K562 (cell line): ENCODE measurements around the gene MITD1. TPM values are rescaled to one million over a fixed set of nuclear protein-coding genes. Genes with fewer than 3 reads are reported as not detected.

Experiments
- ATF4 ChIP-seq: fragments of 450-650 bp; formaldehyde crosslinking; IDR thresholded peaks from 2 replicates; pipeline ENCODE4 v1.4.0; 2022; ENCODE audit warnings: mild to moderate bottlenecking, moderate library complexity
- CBFA2T2 ChIP-seq: fragments of 450-650 bp; conservative IDR thresholded peaks from 2 replicates; pipeline ENCODE4 v1.6.1; 2017; ENCODE audit warnings: mild to moderate bottlenecking
- CGGBP1 ChIP-seq: fragments of 250-450 bp; sonication (Bioruptor Pico); IDR thresholded peaks from 2 replicates; pipeline ENCODE4 v1.9.0; 2021; ENCODE audit warnings: mild to moderate bottlenecking
- CHCHD3 ChIP-seq: fragments of 250-450 bp; sonication (Bioruptor Pico); IDR thresholded peaks from 2 replicates; pipeline ENCODE4 v2.1.2; 2022; ENCODE audit warnings: mild to moderate bottlenecking
- EP400 ChIP-seq: fragments of 450-650 bp; IDR thresholded peaks from 2 replicates; pipeline ENCODE4 v1.6.1; 2017; ENCODE audit warnings: antibody characterized with exemption, mild to moderate bottlenecking, moderate library complexity
- ESRRB ChIP-seq: fragments of 250-450 bp; sonication (Bioruptor Pico); IDR thresholded peaks from 2 replicates; pipeline ENCODE4 v1.5.0; 2020; ENCODE audit warnings: mild to moderate bottlenecking, moderate library complexity, borderline replicate concordance
- ETV1 ChIP-seq: fragments of 450-650 bp; conservative IDR thresholded peaks from 2 replicates; pipeline ENCODE4 v1.6.1; 2016; ENCODE audit warnings: missing genetic modification characterization, control low read depth, low read depth, missing compliant biosample characterization
- FOSL1 ChIP-seq: fragments of 200-800 bp; sonication (Bioruptor generic); conservative IDR thresholded peaks from 2 replicates; pipeline ENCODE4 v1.6.1; 2016; ENCODE audit warnings: missing genetic modification characterization, missing compliant biosample characterization
- GATAD2A ChIP-seq: fragments of 450-650 bp; IDR thresholded peaks from 2 replicates; pipeline ENCODE4 v1.6.1; 2017
- KDM1A ChIP-seq, 2 experiments: fragments of 450-650 bp; IDR thresholded peaks; 2 replicates each; pipeline ENCODE4 v1.6.1; 2016; ENCODE audit warnings: mild to moderate bottlenecking in 2 of 2
- MAFF ChIP-seq: IDR thresholded peaks from 2 replicates; pipeline ENCODE4 v1.6.1; 2012; ENCODE audit warnings: low read length, improper control_type of control experiment
- MYC ChIP-seq, 2 experiments: fragments of 250-450 bp in 1 of 2; sonication (Bioruptor Pico) in 1 of 2; IDR thresholded peaks; 2 replicates each; pipeline versions ENCODE4 v1.5.1 to v1.6.1; 2012 to 2021; ENCODE audit warnings: low read depth in 2 of 2, borderline replicate concordance in 1 of 2, improper control_type of control experiment in 1 of 2, low read length in 1 of 2, mild to moderate bottlenecking in 1 of 2, moderate library complexity in 1 of 2
- PCBP2 ChIP-seq: fragments of 200-400 bp; formaldehyde crosslinking; IDR thresholded peaks from 2 replicates; pipeline ENCODE4 v1.6.1; 2018; ENCODE audit warnings: low read length, low read depth, mild to moderate bottlenecking, moderate library complexity; ENCODE audit not compliant: poor library complexity, severe bottlenecking
- PTRF ChIP-seq: fragments of 450-650 bp; IDR thresholded peaks from 2 replicates; pipeline ENCODE4 v1.6.1; 2016; ENCODE audit warnings: mild to moderate bottlenecking, missing genetic modification characterization, missing compliant biosample characterization
- SETDB1 ChIP-seq: IDR thresholded peaks from one replicate; pipeline ENCODE4 v1.6.1; 2012; ENCODE audit warnings: low read length, control low read depth, inconsistent platforms
- SMARCA4 ChIP-seq: fragments of 450-650 bp; IDR thresholded peaks from 2 replicates; pipeline ENCODE4 v1.6.1; 2016
- TAL1 ChIP-seq: fragments of 450-650 bp; IDR thresholded peaks from 2 replicates; pipeline ENCODE4 v1.6.1; 2016; ENCODE audit warnings: mild to moderate bottlenecking
- TCF7L2 ChIP-seq: fragments of 150-350 bp; IDR thresholded peaks from 2 replicates; pipeline ENCODE4 v1.6.1; 2016; ENCODE audit warnings: low read depth, mild to moderate bottlenecking, low read length, moderate library complexity
- ZFX ChIP-seq: sonication (generic); formaldehyde crosslinking; IDR thresholded peaks from 2 replicates; pipeline ENCODE4 v1.8.0; 2022; ENCODE audit warnings: mild to moderate bottlenecking, missing genetic modification reagents, moderate library complexity
- ZNF133 ChIP-seq: fragments of 250-450 bp; sonication (Bioruptor Pico); IDR thresholded peaks from 2 replicates; pipeline ENCODE4 v1.4.0; 2020; ENCODE audit warnings: mild to moderate bottlenecking
- ZNF324 ChIP-seq: fragments of 250-450 bp; sonication (Bioruptor Pico); IDR thresholded peaks from 2 replicates; pipeline ENCODE4 v1.4.0; 2020; ENCODE audit warnings: mild to moderate bottlenecking
- ZNF57 ChIP-seq: fragments of 450-650 bp; formaldehyde crosslinking; IDR thresholded peaks from 2 replicates; pipeline ENCODE4 v1.4.0; 2020; ENCODE audit warnings: mild to moderate bottlenecking, moderate library complexity
- ZNF707 ChIP-seq: fragments of 250-450 bp; sonication (Bioruptor Pico); conservative IDR thresholded peaks from 2 replicates; pipeline ENCODE4 v1.8.0; 2022; ENCODE audit warnings: inconsistent platforms, mild to moderate bottlenecking, moderate library complexity
- polyA plus RNA-seq, 8 experiments: library from polyadenylated mRNA; depleted of rRNA in 4 of 8; stranded (reverse) in 5 of 8; unstranded in 3 of 8; fragments of >200 nt; fragmentation: Nextera tagmentation in 2 of 8; fragmentation: Illumina TruSeq in 1 of 8; extraction: Ambion mirVana in 2 of 8; extraction: Trizol in 1 of 8; gene quantifications; 2 replicates each; pipeline versions ENCODE4 v1.2.1 to v1.2.3, GENCODE V29; 2011 to 2014; ENCODE audit warnings: inconsistent platforms in 1 of 8, missing spikeins in 1 of 8
- total RNA-seq, 7 experiments: library from RNA; depleted of rRNA in 6 of 7; stranded (reverse); fragments of >200 nt in 6 of 7; fragmentation: Illumina TruSeq in 2 of 7; extraction: Trizol in 2 of 7; gene quantifications; 2 replicates each; pipeline versions ENCODE4 v1.2.1 to v1.2.3, GENCODE V29; 2011 to 2021; ENCODE audit warnings: low replicate concordance in 1 of 7
- TF ChIP-seq, protein P1 (sequence below): fragments of 450-650 bp; IDR thresholded peaks from 2 replicates; pipeline ENCODE4 v1.6.1; 2016; ENCODE audit warnings: antibody characterized with exemption

The MITD1 gene
- total and polyA plus RNA-seq, 9 of the 15 experiments (the other 6 are each of a cell fraction or from before 2014, with no cell fraction given), result 19.6 to 71.8 (median 43.2) TPM

GRCh38 chr2:99139003-99139402 is 41.9 kb downstream of the MITD1 start (continued):
- TF ChIP-seq ZNF707 (CRISPR knock-in tag), result no peak
- 0 out of 2 replicates have a peak, but pooled peaks have one; percentile 35 for TF ChIP-seq SMARCA4
- 0 out of 2 replicates have a peak, but pooled peaks have one; percentile 13 for TF ChIP-seq TAL1
- no peak for TF ChIP-seq ESRRB
- no peak for TF ChIP-seq ATF4 (CRISPR knock-in tag)
- TF ChIP-seq, protein P1, sequence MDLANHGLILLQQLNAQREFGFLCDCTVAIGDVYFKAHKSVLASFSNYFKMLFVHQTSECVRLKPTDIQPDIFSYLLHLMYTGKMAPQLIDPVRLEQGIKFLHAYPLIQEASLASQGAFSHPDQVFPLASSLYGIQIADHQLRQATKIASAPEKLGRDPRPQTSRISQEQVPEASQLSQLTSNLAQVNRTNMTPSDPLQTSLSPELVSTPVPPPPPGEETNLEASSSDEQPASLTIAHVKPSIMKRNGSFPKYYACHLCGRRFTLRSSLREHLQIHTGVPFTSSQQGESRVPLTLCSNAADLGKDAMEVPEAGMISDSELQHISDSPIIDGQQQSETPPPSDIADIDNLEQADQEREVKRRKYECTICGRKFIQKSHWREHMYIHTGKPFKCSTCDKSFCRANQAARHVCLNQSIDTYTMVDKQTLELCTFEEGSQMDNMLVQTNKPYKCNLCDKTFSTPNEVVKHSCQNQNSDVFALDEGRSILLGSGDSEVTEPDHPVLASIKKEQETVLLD, result no peak
- no peak for TF ChIP-seq CHCHD3 (CRISPR knock-in tag)
- peak; percentile 40 for TF ChIP-seq CBFA2T2
- no peak for TF ChIP-seq PTRF (tag)
- TF ChIP-seq PCBP2, result no peak
- TF ChIP-seq SETDB1, result no peak
- no peak for TF ChIP-seq ZNF324 (CRISPR knock-in tag)
- TF ChIP-seq EP400, result no peak
- TF ChIP-seq ZNF133 (CRISPR knock-in tag), result no peak
- TF ChIP-seq ZFX, result no peak
- TF ChIP-seq TCF7L2, result no peak
- peak in 1 of 2 experiments; percentile 36; a peak in 1 of 4 replicates for TF ChIP-seq KDM1A (IDR thresholded peaks at IDR 0.05)
- TF ChIP-seq CGGBP1 (CRISPR knock-in tag), result no peak
- peak; percentile 56 for TF ChIP-seq FOSL1 (tag)
- no peak for TF ChIP-seq GATAD2A
- no peak for TF ChIP-seq MAFF
- no peak for TF ChIP-seq MYC (IDR thresholded peaks at IDR 0.05; ENCODE audit: low read depth, low read length)
- no peak for TF ChIP-seq MYC (CRISPR knock-in tag; IDR thresholded peaks at IDR 0.05; ENCODE audit: borderline replicate concordance, low read depth)
- TF ChIP-seq ETV1, result no peak
- no peak for TF ChIP-seq ZNF57 (CRISPR knock-in tag)
